HepG2 (cell line): Measurements from ENCODE around the gene MT1A. TPM values are rescaled to one million over a fixed set of nuclear protein-coding genes. Genes with fewer than 3 reads are reported as not detected.

ENCODE experiments used
- AGO2 ChIP-seq: fragments of 200-400 bp; formaldehyde crosslinking; optimal IDR thresholded peaks from 2 replicates; pipeline ENCODE3; 2017; ENCODE audit warnings: mild to moderate bottlenecking, low read depth, low read length, moderate library complexity
- ELF3 ChIP-seq: IDR thresholded peaks from 2 replicates; pipeline ENCODE4 v1.6.1; 2016; ENCODE audit warnings: missing genetic modification reagents, missing compliant biosample characterization
- FOXK1 ChIP-seq: sonication (generic); formaldehyde crosslinking; IDR thresholded peaks from 2 replicates; pipeline ENCODE4 v1.4.0; 2020; ENCODE audit warnings: low read depth, missing genetic modification reagents, borderline replicate concordance
- GFI1 ChIP-seq: sonication (generic); formaldehyde crosslinking; IDR thresholded peaks from 2 replicates; pipeline ENCODE4 v1.5.0; 2020; ENCODE audit warnings: missing genetic modification reagents, mild to moderate bottlenecking, borderline replicate concordance
- GLI4 ChIP-seq: sonication (generic); formaldehyde crosslinking; IDR thresholded peaks from 2 replicates; pipeline ENCODE4 v1.5.1; 2020; ENCODE audit warnings: missing genetic modification reagents, mild to moderate bottlenecking, moderate library complexity, borderline replicate concordance
- MLX ChIP-seq: IDR thresholded peaks from 2 replicates; pipeline ENCODE4 v1.6.1; 2016
- PHF21A ChIP-seq: sonication (generic); formaldehyde crosslinking; IDR thresholded peaks from 2 replicates; pipeline ENCODE4 v1.5.0; 2020; ENCODE audit warnings: mild to moderate bottlenecking, missing genetic modification reagents
- RBAK ChIP-seq: sonication (generic); formaldehyde crosslinking; IDR thresholded peaks from 2 replicates; pipeline ENCODE4 v1.5.1; 2020; ENCODE audit warnings: mild to moderate bottlenecking, missing genetic modification reagents
- SRY ChIP-seq: sonication (generic); formaldehyde crosslinking; IDR thresholded peaks from 2 replicates; pipeline ENCODE4 v1.8.0; 2022; ENCODE audit warnings: mild to moderate bottlenecking, missing genetic modification reagents
- TAF1 ChIP-seq: sonication (generic); formaldehyde crosslinking; IDR thresholded peaks from 2 replicates; pipeline ENCODE4 v1.4.0; 2020; ENCODE audit warnings: missing genetic modification reagents
- ZBTB7A ChIP-seq: sonication (generic); formaldehyde crosslinking; IDR thresholded peaks from 2 replicates; pipeline ENCODE4 v1.8.0; 2022; ENCODE audit warnings: mild to moderate bottlenecking, missing genetic modification reagents
- ZNF160 ChIP-seq: sonication (generic); formaldehyde crosslinking; IDR thresholded peaks from 2 replicates; pipeline ENCODE4 v1.8.0; 2022; ENCODE audit warnings: mild to moderate bottlenecking, inconsistent platforms, missing genetic modification reagents
- ZNF646 ChIP-seq: sonication (generic); formaldehyde crosslinking; IDR thresholded peaks from 2 replicates; pipeline ENCODE4 v1.9.0; 2021; ENCODE audit warnings: mild to moderate bottlenecking, missing genetic modification reagents
- ZNF670 ChIP-seq: sonication (generic); formaldehyde crosslinking; IDR thresholded peaks from 2 replicates; pipeline ENCODE4 v1.8.0; 2022; ENCODE audit warnings: mild to moderate bottlenecking, missing genetic modification reagents, borderline replicate concordance
- ZNF839 ChIP-seq: sonication (generic); formaldehyde crosslinking; IDR thresholded peaks from 2 replicates; pipeline ENCODE4 v1.4.0; 2020; ENCODE audit warnings: missing genetic modification reagents, mild to moderate bottlenecking, borderline replicate concordance
- ZSCAN25 ChIP-seq: sonication (generic); formaldehyde crosslinking; IDR thresholded peaks from 2 replicates; pipeline ENCODE4 v1.8.0; 2022; ENCODE audit warnings: mild to moderate bottlenecking, missing genetic modification reagents
- polyA plus RNA-seq, 8 experiments: library from polyadenylated mRNA; depleted of rRNA in 3 of 8; stranded (reverse) in 7 of 8; unstranded in 1 of 8; fragments of >200 nt; fragmentation: Illumina TruSeq in 4 of 8; extraction: Trizol in 4 of 8; gene quantifications; 2 replicates each; pipeline versions ENCODE4 v1.2.1 to v1.2.3, GENCODE V29; 2011 to 2016; ENCODE audit warnings: low read depth in 4 of 8, missing spikeins in 1 of 8, mixed read lengths in 1 of 8; ENCODE audit not compliant: insufficient read depth in 1 of 8
- total RNA-seq, 5 experiments: library from RNA; depleted of rRNA; stranded (reverse); fragments of >200 nt; fragmentation: Illumina TruSeq; extraction: Trizol; gene quantifications; 2 replicates each; pipeline ENCODE4 v1.2.3, GENCODE V29; 2016; ENCODE audit warnings: low read depth in 1 of 5
- TF ChIP-seq, protein P1 (sequence below): sonication (generic); formaldehyde crosslinking; IDR thresholded peaks from 2 replicates; pipeline ENCODE4 v1.5.0; 2020; ENCODE audit warnings: mild to moderate bottlenecking, missing genetic modification reagents
- TF ChIP-seq, protein P2 (sequence below): sonication (generic); formaldehyde crosslinking; IDR thresholded peaks from 2 replicates; pipeline ENCODE4 v1.4.0; 2020; ENCODE audit warnings: missing genetic modification reagents, borderline replicate concordance

MT1A gene
- total and polyA plus RNA-seq, 2 of the 13 experiments (the other 11 are each of a cell fraction or from before 2014, with no cell fraction given), result 8.3 to 10.4 TPM

- TF ChIP-seq, protein P1, sequence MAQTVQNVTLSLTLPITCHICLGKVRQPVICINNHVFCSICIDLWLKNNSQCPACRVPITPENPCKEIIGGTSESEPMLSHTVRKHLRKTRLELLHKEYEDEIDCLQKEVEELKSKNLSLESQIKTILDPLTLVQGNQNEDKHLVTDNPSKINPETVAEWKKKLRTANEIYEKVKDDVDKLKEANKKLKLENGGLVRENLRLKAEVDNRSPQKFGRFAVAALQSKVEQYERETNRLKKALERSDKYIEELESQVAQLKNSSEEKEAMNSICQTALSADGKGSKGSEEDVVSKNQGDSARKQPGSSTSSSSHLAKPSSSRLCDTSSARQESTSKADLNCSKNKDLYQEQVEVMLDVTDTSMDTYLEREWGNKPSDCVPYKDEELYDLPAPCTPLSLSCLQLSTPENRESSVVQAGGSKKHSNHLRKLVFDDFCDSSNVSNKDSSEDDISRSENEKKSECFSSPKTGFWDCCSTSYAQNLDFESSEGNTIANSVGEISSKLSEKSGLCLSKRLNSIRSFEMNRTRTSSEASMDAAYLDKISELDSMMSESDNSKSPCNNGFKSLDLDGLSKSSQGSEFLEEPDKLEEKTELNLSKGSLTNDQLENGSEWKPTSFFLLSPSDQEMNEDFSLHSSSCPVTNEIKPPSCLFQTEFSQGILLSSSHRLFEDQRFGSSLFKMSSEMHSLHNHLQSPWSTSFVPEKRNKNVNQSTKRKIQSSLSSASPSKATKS (CRISPR knock-in tag), result no peak
- TF ChIP-seq GLI4 (CRISPR knock-in tag), result 0 out of 2 replicates have a peak, but pooled peaks have one; percentile 48
- TF ChIP-seq GFI1 (CRISPR knock-in tag), result peak; percentile 73
- no peak for TF ChIP-seq ZNF670
- TF ChIP-seq ZNF646 (CRISPR knock-in tag), result 0 out of 2 replicates have a peak, but pooled peaks have one; percentile 12
- TF ChIP-seq ZBTB7A, result 0 out of 2 replicates have a peak, but pooled peaks have one; percentile 42
- TF ChIP-seq RBAK (CRISPR knock-in tag), result no peak
- no peak; the same call in 1 of the 2 replicates for TF ChIP-seq ZNF839 (CRISPR knock-in tag)
- peak; percentile 79 for TF ChIP-seq AGO2
- TF ChIP-seq ZSCAN25, result no peak
- peak; percentile 21 for TF ChIP-seq ELF3 (CRISPR knock-in tag)
- peak; percentile 67 for TF ChIP-seq TAF1 (CRISPR knock-in tag)
- 0 out of 2 replicates have a peak, but pooled peaks have one; percentile 29 for TF ChIP-seq FOXK1
- TF ChIP-seq, protein P2, sequence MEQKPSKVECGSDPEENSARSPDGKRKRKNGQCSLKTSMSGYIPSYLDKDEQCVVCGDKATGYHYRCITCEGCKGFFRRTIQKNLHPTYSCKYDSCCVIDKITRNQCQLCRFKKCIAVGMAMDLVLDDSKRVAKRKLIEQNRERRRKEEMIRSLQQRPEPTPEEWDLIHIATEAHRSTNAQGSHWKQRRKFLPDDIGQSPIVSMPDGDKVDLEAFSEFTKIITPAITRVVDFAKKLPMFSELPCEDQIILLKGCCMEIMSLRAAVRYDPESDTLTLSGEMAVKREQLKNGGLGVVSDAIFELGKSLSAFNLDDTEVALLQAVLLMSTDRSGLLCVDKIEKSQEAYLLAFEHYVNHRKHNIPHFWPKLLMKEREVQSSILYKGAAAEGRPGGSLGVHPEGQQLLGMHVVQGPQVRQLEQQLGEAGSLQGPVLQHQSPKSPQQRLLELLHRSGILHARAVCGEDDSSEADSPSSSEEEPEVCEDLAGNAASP (CRISPR knock-in tag), result no peak
- TF ChIP-seq PHF21A (CRISPR knock-in tag), result peak; percentile 41; the same call in 1 of the 2 replicates
- no peak for TF ChIP-seq ZNF160 (CRISPR knock-in tag)
- TF ChIP-seq SRY (CRISPR knock-in tag), result 0 out of 2 replicates have a peak, but pooled peaks have one; percentile 52
- TF ChIP-seq MLX, result no peak
Observed at GRCh38 chr16:56625140-56625942, 13.1 kb upstream of the MT1A start, which contains the start of gene MT1E (continued).
